Measurements from ENCODE around the gene F2.
A peak's percentile ranks its signal among the peaks of the same experiment; 100 is the strongest.

F2 gene

GRCh38 chr11:46674463-46675287 lies 44.3 kb upstream of the F2 start:
- CTCF ChIA-PET, result interaction anchor here (0.6 to 1.9 kb wide), 12 partner anchors 9 to 551 kb away, joined by 3 to 8 read pairs (median 3); partner anchors contain the start of gene ARHGAP1
- 26% methylated on average over 7 of the region's 12 CpGs for WGBS (ENCODE audit: insufficient coverage)
- Histone ChIP-seq H3K9me3 (ENCODE audit: control extremely low read depth in 1 of 5, control insufficient read depth in 4 of 5, insufficient read depth in 2 of 5, low read depth in 1 of 5, low read length in 4 of 5) (no peaks in the 10 kb centered on the region), H3K4me1 (ENCODE audit: control extremely low read depth in 1 of 4, control insufficient read depth in 4 of 4, insufficient read depth in 4 of 4, low read length in 3 of 4) (peaks cover 26 to 78% (median 67%) of the 10 kb centered on the region in 4 experiments), H3K4me3 (ENCODE audit: control insufficient read depth in 1 of 7, extremely low read depth in 1 of 7, insufficient read depth in 4 of 7, low read depth in 2 of 7, low read length in 6 of 7) (peak overlapping the region in 2 of 7 experiments; percentile 15 to 45), H3K27ac (ENCODE audit: insufficient read depth in 1 of 2, low read depth in 1 of 2, low read length in 2 of 2, poor library complexity in 1 of 2, severe bottlenecking in 2 of 2) (peak overlapping the region in 1 of 2 experiments; percentile 51), H3K27me3 (replicated peaks in 2 of 5; ENCODE audit: control insufficient read depth in 4 of 5, insufficient read depth in 5 of 5, low read length in 4 of 5) (no peaks in the 10 kb centered on the region), H3K36me3 (ENCODE audit: control insufficient read depth in 4 of 4, insufficient read depth in 4 of 4, low read length in 3 of 4) (peaks cover 8 to 58% (median 45%) of the 10 kb centered on the region in 4 experiments)
- POLR2A ChIA-PET, result no interaction called here
- peak; percentile 22 to 75 (median 70) for DNase-seq

GRCh38 chr11:46675288-46675851 lies 43.6 kb upstream of the F2 start:
- H3K36me3 ChIP-seq (ENCODE audit: control insufficient read depth in 4 of 4, insufficient read depth in 4 of 4, low read length in 3 of 4), result peaks cover 12 to 62% (median 50%) of the 10 kb centered on the region in 4 experiments
- 69% methylated on average over 3 of the region's 4 CpGs for WGBS (ENCODE audit: insufficient coverage)
- H3K27me3 ChIP-seq (replicated peaks in 2 of 5; ENCODE audit: control insufficient read depth in 4 of 5, insufficient read depth in 5 of 5, low read length in 4 of 5), result no peaks in the 10 kb centered on the region
- ChIA-PET CTCF (interaction anchor here (0.6 to 1.9 kb wide), 4 partner anchors 9 to 550 kb away, joined by 3 to 8 read pairs (median 4); no protein-coding TSS in a partner anchor), POLR2A (no interaction called here)
- no peaks in the 10 kb centered on the region for H3K9me3 ChIP-seq (ENCODE audit: control extremely low read depth in 1 of 5, control insufficient read depth in 4 of 5, insufficient read depth in 2 of 5, low read depth in 1 of 5, low read length in 4 of 5)
- H3K27ac ChIP-seq (ENCODE audit: insufficient read depth in 1 of 2, low read depth in 1 of 2, low read length in 2 of 2, poor library complexity in 1 of 2, severe bottlenecking in 2 of 2), result peak overlapping the region in 1 of 2 experiments; percentile 51
- peak overlapping the region in 2 of 7 experiments; percentile 23 to 45 for H3K4me3 ChIP-seq (ENCODE audit: control insufficient read depth in 1 of 7, extremely low read depth in 1 of 7, insufficient read depth in 4 of 7, low read depth in 2 of 7, low read length in 6 of 7)
- H3K4me1 ChIP-seq (ENCODE audit: control extremely low read depth in 1 of 4, control insufficient read depth in 4 of 4, insufficient read depth in 4 of 4, low read length in 3 of 4), result peaks cover 25 to 71% (median 60%) of the 10 kb centered on the region in 4 experiments
- peak in 2 of 3 donors; percentile 36 to 40 for DNase-seq

- CTCF ChIA-PET, result no interaction called here
- H3K4me1 ChIP-seq (ENCODE audit: control extremely low read depth in 1 of 4, control insufficient read depth in 4 of 4, insufficient read depth in 4 of 4, low read length in 3 of 4), result peaks cover 21 to 65% (median 54%) of the 10 kb centered on the region in 4 experiments
- WGBS (ENCODE audit: insufficient coverage), result 71% methylated on average over 2 of the region's 7 CpGs
These were observed 43.1 kb upstream of the F2 start for GRCh38 chr11:46675949-46676348.

GRCh38 chr11:46676436-46677158 lies 42.4 kb upstream of the F2 start:
- Histone ChIP-seq H3K36me3 (ENCODE audit: control insufficient read depth in 4 of 4, insufficient read depth in 4 of 4, low read length in 3 of 4) (peaks cover 12 to 73% (median 59%) of the 10 kb centered on the region in 4 experiments), H3K4me3 (ENCODE audit: control insufficient read depth in 1 of 7, extremely low read depth in 1 of 7, insufficient read depth in 4 of 7, low read depth in 2 of 7, low read length in 6 of 7) (no peak overlapping the region)

More at GRCh38 chr11:46675949-46676348, 43.1 kb upstream of the F2 start:
- peaks cover 12 to 68% (median 55%) of the 10 kb centered on the region in 4 experiments for H3K36me3 ChIP-seq (ENCODE audit: control insufficient read depth in 4 of 4, insufficient read depth in 4 of 4, low read length in 3 of 4)
- no peak overlapping the region for H3K4me3 ChIP-seq (ENCODE audit: control insufficient read depth in 1 of 7, extremely low read depth in 1 of 7, insufficient read depth in 4 of 7, low read depth in 2 of 7, low read length in 6 of 7)
- no peak for DNase-seq
- H3K9me3 ChIP-seq (ENCODE audit: control extremely low read depth in 1 of 5, control insufficient read depth in 4 of 5, insufficient read depth in 2 of 5, low read depth in 1 of 5, low read length in 4 of 5), result no peaks in the 10 kb centered on the region
- no peak overlapping the region for H3K27ac ChIP-seq (ENCODE audit: insufficient read depth in 1 of 2, low read depth in 1 of 2, low read length in 2 of 2, poor library complexity in 1 of 2, severe bottlenecking in 2 of 2)
- no peaks in the 10 kb centered on the region for H3K27me3 ChIP-seq (replicated peaks in 2 of 5; ENCODE audit: control insufficient read depth in 4 of 5, insufficient read depth in 5 of 5, low read length in 4 of 5)
- POLR2A ChIA-PET, result no interaction called here

GRCh38 chr11:46677169-46677568 lies 41.8 kb upstream of the F2 start:
- Histone ChIP-seq H3K27me3 (replicated peaks in 2 of 5; ENCODE audit: control insufficient read depth in 4 of 5, insufficient read depth in 5 of 5, low read length in 4 of 5) (no peaks in the 10 kb centered on the region), H3K36me3 (ENCODE audit: control insufficient read depth in 4 of 4, insufficient read depth in 4 of 4, low read length in 3 of 4) (peaks cover 12 to 74% (median 62%) of the 10 kb centered on the region in 4 experiments), H3K27ac (ENCODE audit: insufficient read depth in 1 of 2, low read depth in 1 of 2, low read length in 2 of 2, poor library complexity in 1 of 2, severe bottlenecking in 2 of 2) (no peak overlapping the region), H3K9me3 (ENCODE audit: control extremely low read depth in 1 of 5, control insufficient read depth in 4 of 5, insufficient read depth in 2 of 5, low read depth in 1 of 5, low read length in 4 of 5) (no peaks in the 10 kb centered on the region), H3K4me1 (ENCODE audit: control extremely low read depth in 1 of 4, control insufficient read depth in 4 of 4, insufficient read depth in 4 of 4, low read length in 3 of 4) (peaks cover 17 to 53% (median 43%) of the 10 kb centered on the region in 4 experiments), H3K4me3 (ENCODE audit: control insufficient read depth in 1 of 7, extremely low read depth in 1 of 7, insufficient read depth in 4 of 7, low read depth in 2 of 7, low read length in 6 of 7) (no peak overlapping the region)
- POLR2A ChIA-PET, result no interaction called here
- CTCF ChIA-PET, result no interaction called here
- no peak for DNase-seq
- 99% methylated on average over 8 of the region's 8 CpGs for WGBS (ENCODE audit: insufficient coverage)

More at GRCh38 chr11:46676436-46677158, 42.4 kb upstream of the F2 start:
- CTCF ChIA-PET, result no interaction called here
- no peaks in the 10 kb centered on the region for H3K9me3 ChIP-seq (ENCODE audit: control extremely low read depth in 1 of 5, control insufficient read depth in 4 of 5, insufficient read depth in 2 of 5, low read depth in 1 of 5, low read length in 4 of 5)
- peaks cover 20 to 59% (median 48%) of the 10 kb centered on the region in 4 experiments for H3K4me1 ChIP-seq (ENCODE audit: control extremely low read depth in 1 of 4, control insufficient read depth in 4 of 4, insufficient read depth in 4 of 4, low read length in 3 of 4)
- peak in 2 of 3 donors; percentile 23 to 25 for DNase-seq
- no peaks in the 10 kb centered on the region for H3K27me3 ChIP-seq (replicated peaks in 2 of 5; ENCODE audit: control insufficient read depth in 4 of 5, insufficient read depth in 5 of 5, low read length in 4 of 5)
- 79% methylated on average over 9 of the region's 15 CpGs for WGBS (ENCODE audit: insufficient coverage)
- no peak overlapping the region for H3K27ac ChIP-seq (ENCODE audit: insufficient read depth in 1 of 2, low read depth in 1 of 2, low read length in 2 of 2, poor library complexity in 1 of 2, severe bottlenecking in 2 of 2)
- POLR2A ChIA-PET, result interaction anchor here (0.5 kb wide), 1 partner anchor 35 kb away, joined by 3 read pairs; no protein-coding TSS in a partner anchor

- ChIA-PET POLR2A (no interaction called here), CTCF (interaction anchor here (2.2 kb wide), 1 partner anchor 19 kb away, joined by 5 read pairs; no protein-coding TSS in a partner anchor)
- DNase-seq, result no peak
- Histone ChIP-seq H3K36me3 (ENCODE audit: control insufficient read depth in 4 of 4, insufficient read depth in 4 of 4, low read length in 3 of 4) (peaks cover 12 to 65% (median 53%) of the 10 kb centered on the region in 4 experiments), H3K4me1 (ENCODE audit: control extremely low read depth in 1 of 4, control insufficient read depth in 4 of 4, insufficient read depth in 4 of 4, low read length in 3 of 4) (peaks cover 17 to 43% (median 36%) of the 10 kb centered on the region in 4 experiments), H3K27me3 (replicated peaks in 2 of 5; ENCODE audit: control insufficient read depth in 4 of 5, insufficient read depth in 5 of 5, low read length in 4 of 5) (no peaks in the 10 kb centered on the region), H3K4me3 (ENCODE audit: control insufficient read depth in 1 of 7, extremely low read depth in 1 of 7, insufficient read depth in 4 of 7, low read depth in 2 of 7, low read length in 6 of 7) (no peak overlapping the region), H3K27ac (ENCODE audit: insufficient read depth in 1 of 2, low read depth in 1 of 2, low read length in 2 of 2, poor library complexity in 1 of 2, severe bottlenecking in 2 of 2) (no peak overlapping the region), H3K9me3 (ENCODE audit: control extremely low read depth in 1 of 5, control insufficient read depth in 4 of 5, insufficient read depth in 2 of 5, low read depth in 1 of 5, low read length in 4 of 5) (no peaks in the 10 kb centered on the region)
- WGBS (ENCODE audit: insufficient coverage), result 95% methylated on average over 10 of the region's 10 CpGs
These were observed 40.8 kb upstream of the F2 start for GRCh38 chr11:46677991-46678740.

Data from common myeloid progenitor, CD34-positive (primary cell).